ENCODE data around the gene SLC26A2. TPM values are rescaled to one million over a fixed set of nuclear protein-coding genes. Genes with fewer than 3 reads are reported as not detected.

The SLC26A2 gene
- total RNA-seq, 4 donors from 2014 or later, result 233 to 1,489 (median 1,023) TPM

GRCh38 chr5:149915392-149916260 lies 44.9 kb upstream of the SLC26A2 start:
- DNase-seq, result no peak
- Histone ChIP-seq H3K9me3 (no peaks in the 10 kb centered on the region), H3K27ac (no peak overlapping the region), H3K4me3 (no peak overlapping the region), H3K4me1 (no peaks in the 10 kb centered on the region), H3K27me3 (no peaks in the 10 kb centered on the region), H3K36me3 (no peaks in the 10 kb centered on the region)
- in situ Hi-C loops (cut with MboI; ENCODE audit: low pct_ligation_motif_present in 1 of 4, low pct_unique_long_range_greater_than_20kb in 1 of 4, low sequenced_read_pairs in 3 of 4), result no loop called here
- TF ChIP-seq EP300 (IDR thresholded peaks at IDR 0.05; ENCODE audit: low read depth) (no peak), POLR2A (IDR thresholded peaks at IDR 0.05) (no peak), POLR2AphosphoS5 (IDR thresholded peaks at IDR 0.05) (no peak)
- TF ChIP-seq, protein P1, sequence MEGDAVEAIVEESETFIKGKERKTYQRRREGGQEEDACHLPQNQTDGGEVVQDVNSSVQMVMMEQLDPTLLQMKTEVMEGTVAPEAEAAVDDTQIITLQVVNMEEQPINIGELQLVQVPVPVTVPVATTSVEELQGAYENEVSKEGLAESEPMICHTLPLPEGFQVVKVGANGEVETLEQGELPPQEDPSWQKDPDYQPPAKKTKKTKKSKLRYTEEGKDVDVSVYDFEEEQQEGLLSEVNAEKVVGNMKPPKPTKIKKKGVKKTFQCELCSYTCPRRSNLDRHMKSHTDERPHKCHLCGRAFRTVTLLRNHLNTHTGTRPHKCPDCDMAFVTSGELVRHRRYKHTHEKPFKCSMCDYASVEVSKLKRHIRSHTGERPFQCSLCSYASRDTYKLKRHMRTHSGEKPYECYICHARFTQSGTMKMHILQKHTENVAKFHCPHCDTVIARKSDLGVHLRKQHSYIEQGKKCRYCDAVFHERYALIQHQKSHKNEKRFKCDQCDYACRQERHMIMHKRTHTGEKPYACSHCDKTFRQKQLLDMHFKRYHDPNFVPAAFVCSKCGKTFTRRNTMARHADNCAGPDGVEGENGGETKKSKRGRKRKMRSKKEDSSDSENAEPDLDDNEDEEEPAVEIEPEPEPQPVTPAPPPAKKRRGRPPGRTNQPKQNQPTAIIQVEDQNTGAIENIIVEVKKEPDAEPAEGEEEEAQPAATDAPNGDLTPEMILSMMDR (IDR thresholded peaks at IDR 0.05), result no peak
- WGBS, 2 donors (ENCODE audit: low coverage in 1 of 2), result 85 to 90% methylated on average over 7 of the region's 7 CpGs
- intact Hi-C loops (cut with DNase I; ENCODE audit: low total_unique reads), result no loop called here

GRCh38 chr5:149916334-149917072 lies 44.1 kb upstream of the SLC26A2 start:
- H3K4me3 ChIP-seq, result no peak overlapping the region

GRCh38 chr5:149917073-149917676 lies 43.4 kb upstream of the SLC26A2 start:
- in situ Hi-C loops (cut with MboI; ENCODE audit: low pct_ligation_motif_present in 1 of 4, low pct_unique_long_range_greater_than_20kb in 1 of 4, low sequenced_read_pairs in 3 of 4), result no loop called here
- H3K4me3 ChIP-seq, result no peak overlapping the region
- no peak for DNase-seq
- H3K27me3 ChIP-seq, result no peaks in the 10 kb centered on the region
- no peak overlapping the region for H3K27ac ChIP-seq
- 89 to 96% methylated on average over 2 to 6 of the region's 6 CpGs for WGBS, 2 donors (ENCODE audit: low coverage in 1 of 2)
- no peaks in the 10 kb centered on the region for H3K36me3 ChIP-seq
- H3K4me1 ChIP-seq, result no peaks in the 10 kb centered on the region
- H3K9me3 ChIP-seq, result no peaks in the 10 kb centered on the region
- intact Hi-C loops (cut with DNase I; ENCODE audit: low total_unique reads), result no loop called here
- TF ChIP-seq, protein P1 (IDR thresholded peaks at IDR 0.05), result no peak

More at GRCh38 chr5:149916334-149917072, 44.1 kb upstream of the SLC26A2 start:
- in situ Hi-C loops (cut with MboI; ENCODE audit: low pct_ligation_motif_present in 1 of 4, low pct_unique_long_range_greater_than_20kb in 1 of 4, low sequenced_read_pairs in 3 of 4) (no loop called here), intact Hi-C loops (cut with DNase I; ENCODE audit: low total_unique reads) (no loop called here)
- no peaks in the 10 kb centered on the region for H3K36me3 ChIP-seq
- DNase-seq, result no peak
- H3K9me3 ChIP-seq, result no peaks in the 10 kb centered on the region
- 91 to 94% methylated on average over 6 to 7 of the region's 7 CpGs for WGBS, 2 donors (ENCODE audit: low coverage in 1 of 2)
- no peak overlapping the region for H3K27ac ChIP-seq
- TF ChIP-seq POLR2A (IDR thresholded peaks at IDR 0.05) (no peak), POLR2AphosphoS5 (IDR thresholded peaks at IDR 0.05) (no peak), EP300 (IDR thresholded peaks at IDR 0.05; ENCODE audit: low read depth) (no peak)
- TF ChIP-seq, protein P1 (IDR thresholded peaks at IDR 0.05), result no peak
- no peaks in the 10 kb centered on the region for H3K27me3 ChIP-seq
- no peaks in the 10 kb centered on the region for H3K4me1 ChIP-seq

- no peak overlapping the region for H3K4me3 ChIP-seq
- H3K9me3 ChIP-seq, result no peaks in the 10 kb centered on the region
- no peak for DNase-seq
- H3K4me1 ChIP-seq, result no peaks in the 10 kb centered on the region
- no peak overlapping the region for H3K27ac ChIP-seq
- no peak for TF ChIP-seq EP300 (IDR thresholded peaks at IDR 0.05; ENCODE audit: low read depth)
- no peak for TF ChIP-seq POLR2A (IDR thresholded peaks at IDR 0.05)
- no peak for TF ChIP-seq POLR2AphosphoS5 (IDR thresholded peaks at IDR 0.05)
- TF ChIP-seq, protein P1 (IDR thresholded peaks at IDR 0.05), result no peak
- H3K36me3 ChIP-seq, result no peaks in the 10 kb centered on the region
- no peaks in the 10 kb centered on the region for H3K27me3 ChIP-seq
- intact Hi-C loops (cut with DNase I; ENCODE audit: low total_unique reads) (no loop called here), in situ Hi-C loops (cut with MboI; ENCODE audit: low pct_ligation_motif_present in 1 of 4, low pct_unique_long_range_greater_than_20kb in 1 of 4, low sequenced_read_pairs in 3 of 4) (no loop called here)
- WGBS, 2 donors (ENCODE audit: low coverage in 1 of 2), result 89 to 91% methylated on average over 3 of the region's 3 CpGs
Measured at GRCh38 chr5:149921597-149921996, 39.0 kb upstream of the SLC26A2 start.

Measured in transverse colon (tissue), 4 donors.